ENCODE data around the gene NPNT. TPM values are rescaled to one million over a fixed set of nuclear protein-coding genes. Genes with fewer than 3 reads are reported as not detected.
A peak's percentile ranks its signal among the peaks of the same experiment; 100 is the strongest.
"Not testable (repeated sequence)": the region's sequence is repeated elsewhere in the genome, so short reads cannot be mapped to it uniquely, and the experiment has no call there.

The NPNT gene
- 0.18 TPM for polyA plus RNA-seq (2013, experiment 1 of 2)
- 0.07 TPM for polyA plus RNA-seq (2013, experiment 2 of 2)

DNA sequence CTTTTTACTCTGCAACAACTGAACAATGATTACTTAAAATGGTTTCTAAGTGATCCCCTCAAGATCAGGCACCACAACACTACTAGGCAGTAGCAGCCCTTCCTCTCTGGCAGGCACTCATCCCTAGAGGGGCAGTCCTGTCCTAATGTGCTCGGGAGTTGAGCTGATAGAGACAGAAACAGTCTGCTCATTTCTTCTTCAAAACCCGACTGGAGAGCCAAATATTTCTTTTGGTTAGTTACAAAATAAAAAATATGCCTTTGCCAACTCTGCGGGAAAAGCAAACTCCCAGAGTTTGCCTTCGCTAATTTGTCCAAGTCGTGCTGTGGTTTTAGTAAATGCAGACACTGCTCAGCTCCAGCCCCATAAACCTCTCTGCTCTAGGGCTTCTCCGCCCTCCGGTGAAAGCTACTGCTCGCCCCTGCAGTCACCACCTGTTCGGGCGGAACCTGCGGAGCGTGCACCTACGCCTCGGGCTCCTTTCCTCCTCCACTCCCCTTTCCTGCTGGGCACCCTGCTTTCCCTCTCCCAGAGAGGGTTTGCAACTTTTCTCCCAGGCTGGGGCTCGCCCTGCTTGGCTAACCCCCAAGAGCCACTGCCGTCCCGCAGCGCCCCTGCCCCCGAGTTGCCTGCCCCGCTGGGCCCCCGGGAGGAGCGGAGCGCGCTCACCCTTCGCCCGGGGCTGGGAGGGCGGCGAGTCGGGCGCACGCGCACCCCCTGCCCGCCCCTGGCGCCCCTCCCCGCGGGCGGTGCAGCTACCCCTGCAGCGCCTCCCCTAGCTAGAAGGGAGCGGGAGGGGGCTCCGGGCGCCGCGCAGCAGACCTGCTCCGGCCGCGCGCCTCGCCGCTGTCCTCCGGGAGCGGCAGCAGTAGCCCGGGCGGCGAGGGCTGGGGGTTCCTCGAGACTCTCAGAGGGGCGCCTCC lies at the start of gene NPNT:
NPNT (plus strand) TSS at position 812 of the 923 bp plus-strand sequence. CDS start 182 bp downstream, outside the sequence.
- no peaks in the 10 kb centered on the region for H3K36me3 ChIP-seq (ENCODE audit: control insufficient read depth, insufficient read depth, low read length)
- no peak within 1 kb of the TSS for H3K4ac ChIP-seq (ENCODE audit: low read depth, low read length)
- H3K23ac ChIP-seq (ENCODE audit: low read length), result no peak within 1 kb of the TSS
- H2BK15ac ChIP-seq (replicated peaks; ENCODE audit: low read depth), result no peak within 1 kb of the TSS
- no peak within 1 kb of the TSS for H3K9ac ChIP-seq (ENCODE audit: low read length)
- H2BK120ac ChIP-seq (ENCODE audit: low read depth, low read length), result no peak within 1 kb of the TSS
- H4K5ac ChIP-seq (ENCODE audit: low read length), result no peak within 1 kb of the TSS
- no peak within 1 kb of the TSS for H3K27ac ChIP-seq (ENCODE audit: low read depth, low read length)
- H4K8ac ChIP-seq (ENCODE audit: low read depth, low read length), result no peak within 1 kb of the TSS
- DNase-seq, result no peak
- no CpG with 5 or more reads among the region's 56 CpGs for WGBS (ENCODE audit: extremely low coverage, insufficient coverage, low lambda C conversion rate)
- no peaks in the 10 kb centered on the region for H3K4me1 ChIP-seq (ENCODE audit: control insufficient read depth, low read depth, low read length)
- H2AK5ac ChIP-seq (ENCODE audit: low read length), result no peak within 1 kb of the TSS
- no peak within 1 kb of the TSS for H3K4me3 ChIP-seq (ENCODE audit: low read length)
- no peak within 1 kb of the TSS for H3K18ac ChIP-seq (ENCODE audit: low read length)
- no peaks in the 10 kb centered on the region for H3K79me2 ChIP-seq (ENCODE audit: control insufficient read depth, insufficient read depth, low read length)
- peak within 1 kb of the TSS; percentile 54 for H3K56ac ChIP-seq (ENCODE audit: low read length)
- H3K4me2 ChIP-seq (ENCODE audit: low read length), result peak within 1 kb of the TSS; percentile 83
- H3K79me1 ChIP-seq (ENCODE audit: low read length), result no peaks in the 10 kb centered on the region
- H3K27me3 ChIP-seq (ENCODE audit: insufficient read depth, low read length, poor library complexity), result peaks cover 20% of the 10 kb centered on the region
- H2BK5ac ChIP-seq (ENCODE audit: low read length), result no peak within 1 kb of the TSS

DNA sequence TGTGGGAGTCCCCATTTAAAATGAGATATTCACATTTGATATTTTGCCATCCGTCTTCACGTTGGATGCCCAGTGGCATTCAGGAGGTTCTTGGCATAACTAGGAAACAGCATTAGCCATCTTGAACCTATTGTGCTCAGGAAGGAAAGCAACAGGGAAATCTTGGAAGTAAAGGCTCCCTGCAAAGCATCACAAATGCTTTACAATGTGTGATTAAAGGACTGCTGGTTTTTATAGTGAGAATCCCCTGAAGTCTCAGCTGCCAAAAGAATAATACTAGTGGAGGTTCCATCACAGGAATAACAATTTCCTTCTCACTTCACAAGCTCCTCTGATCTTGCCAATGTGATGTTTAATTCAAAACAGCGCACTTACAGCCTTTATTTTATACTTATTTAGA lies 49.7 kb upstream of the NPNT start:
- H3K36me3 ChIP-seq (ENCODE audit: control insufficient read depth, insufficient read depth, low read length), result no peaks in the 10 kb centered on the region
- H3K4me3 ChIP-seq (ENCODE audit: low read length), result no peak overlapping the region
- H3K9ac ChIP-seq (ENCODE audit: low read length), result no peak overlapping the region
- no CpG with 5 or more reads among the region's 3 CpGs for WGBS (ENCODE audit: extremely low coverage, insufficient coverage, low lambda C conversion rate)
- no peak for DNase-seq
- no peak overlapping the region for H4K8ac ChIP-seq (ENCODE audit: low read depth, low read length)
- no peaks in the 10 kb centered on the region for H3K79me1 ChIP-seq (ENCODE audit: low read length)
- H2BK15ac ChIP-seq (replicated peaks; ENCODE audit: low read depth), result no peak overlapping the region
- no peaks in the 10 kb centered on the region for H3K4me1 ChIP-seq (ENCODE audit: control insufficient read depth, low read depth, low read length)
- H3K79me2 ChIP-seq (ENCODE audit: control insufficient read depth, insufficient read depth, low read length), result no peaks in the 10 kb centered on the region
- H3K27ac ChIP-seq (ENCODE audit: low read depth, low read length), result no peak overlapping the region
- H3K18ac ChIP-seq (ENCODE audit: low read length), result no peak overlapping the region
- no peak overlapping the region for H4K5ac ChIP-seq (ENCODE audit: low read length)
- no peak overlapping the region for H3K4me2 ChIP-seq (ENCODE audit: low read length)
- no peak overlapping the region for H2BK120ac ChIP-seq (ENCODE audit: low read depth, low read length)
- no peak overlapping the region for H2BK5ac ChIP-seq (ENCODE audit: low read length)
- H2AK5ac ChIP-seq (ENCODE audit: low read length), result no peak overlapping the region
- no peak overlapping the region for H3K23ac ChIP-seq (ENCODE audit: low read length)
- no peaks in the 10 kb centered on the region for H3K27me3 ChIP-seq (ENCODE audit: insufficient read depth, low read length, poor library complexity)
- no peak overlapping the region for H3K4ac ChIP-seq (ENCODE audit: low read depth, low read length)
- no peak overlapping the region for H3K56ac ChIP-seq (ENCODE audit: low read length)

DNA sequence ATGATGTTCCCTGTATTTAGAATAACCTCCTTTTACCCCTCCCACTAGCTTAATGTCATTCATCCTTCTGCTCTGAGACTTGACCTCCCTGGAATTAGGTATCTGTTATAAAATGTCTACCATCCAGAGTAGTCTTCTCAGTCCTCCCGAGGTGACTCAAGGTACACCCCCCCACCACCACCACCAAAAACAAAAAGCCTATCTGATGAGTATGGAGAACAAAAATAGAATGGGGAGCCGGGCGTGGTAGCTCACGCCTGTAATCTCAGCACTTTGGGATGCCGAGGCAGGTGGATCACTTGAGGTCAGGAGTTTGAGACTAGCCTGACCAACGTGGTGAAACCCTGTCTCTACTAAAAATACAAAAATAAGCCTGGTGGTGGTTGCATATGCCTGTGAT lies 46.9 kb upstream of the NPNT start:
- not testable (repeated sequence) for H2BK15ac ChIP-seq (replicated peaks; ENCODE audit: low read depth); H3K79me1 ChIP-seq (ENCODE audit: low read length); H3K27me3 ChIP-seq (ENCODE audit: insufficient read depth, low read length, poor library complexity); H3K56ac ChIP-seq (ENCODE audit: low read length); H3K79me2 ChIP-seq (ENCODE audit: control insufficient read depth, insufficient read depth, low read length); H3K27ac ChIP-seq (ENCODE audit: low read depth, low read length); H2BK5ac ChIP-seq (ENCODE audit: low read length); H3K36me3 ChIP-seq (ENCODE audit: control insufficient read depth, insufficient read depth, low read length); H3K9ac ChIP-seq (ENCODE audit: low read length); H2BK120ac ChIP-seq (ENCODE audit: low read depth, low read length); H3K4ac ChIP-seq (ENCODE audit: low read depth, low read length); H4K8ac ChIP-seq (ENCODE audit: low read depth, low read length); H3K18ac ChIP-seq (ENCODE audit: low read length); H3K4me2 ChIP-seq (ENCODE audit: low read length); DNase-seq; H3K4me1 ChIP-seq (ENCODE audit: control insufficient read depth, low read depth, low read length); H3K23ac ChIP-seq (ENCODE audit: low read length); H2AK5ac ChIP-seq (ENCODE audit: low read length); H3K4me3 ChIP-seq (ENCODE audit: low read length); H4K5ac ChIP-seq (ENCODE audit: low read length)
- no CpG with 5 or more reads among the region's 6 CpGs for WGBS (ENCODE audit: extremely low coverage, insufficient coverage, low lambda C conversion rate)

- H3K18ac ChIP-seq (ENCODE audit: low read length), result no peak overlapping the region
- no peaks in the 10 kb centered on the region for H3K79me2 ChIP-seq (ENCODE audit: control insufficient read depth, insufficient read depth, low read length)
- H3K4me1 ChIP-seq (ENCODE audit: control insufficient read depth, low read depth, low read length), result no peaks in the 10 kb centered on the region
- H3K79me1 ChIP-seq (ENCODE audit: low read length), result no peaks in the 10 kb centered on the region
- no peak overlapping the region for H2BK15ac ChIP-seq (replicated peaks; ENCODE audit: low read depth)
- no peak overlapping the region for H3K4ac ChIP-seq (ENCODE audit: low read depth, low read length)
- H3K9ac ChIP-seq (ENCODE audit: low read length), result no peak overlapping the region
- no peak overlapping the region for H3K23ac ChIP-seq (ENCODE audit: low read length)
- H3K4me2 ChIP-seq (ENCODE audit: low read length), result no peak overlapping the region
- no peak overlapping the region for H3K56ac ChIP-seq (ENCODE audit: low read length)
- H3K4me3 ChIP-seq (ENCODE audit: low read length), result no peak overlapping the region
- H3K27me3 ChIP-seq (ENCODE audit: insufficient read depth, low read length, poor library complexity), result no peaks in the 10 kb centered on the region
- no peak overlapping the region for H2AK5ac ChIP-seq (ENCODE audit: low read length)
- no peak overlapping the region for H4K5ac ChIP-seq (ENCODE audit: low read length)
- no peak overlapping the region for H4K8ac ChIP-seq (ENCODE audit: low read depth, low read length)
- H2BK5ac ChIP-seq (ENCODE audit: low read length), result no peak overlapping the region
- no peak overlapping the region for H2BK120ac ChIP-seq (ENCODE audit: low read depth, low read length)
- no peaks in the 10 kb centered on the region for H3K36me3 ChIP-seq (ENCODE audit: control insufficient read depth, insufficient read depth, low read length)
- WGBS (ENCODE audit: extremely low coverage, insufficient coverage, low lambda C conversion rate), result no CpG with 5 or more reads among the region's 3 CpGs
- no peak overlapping the region for H3K27ac ChIP-seq (ENCODE audit: low read depth, low read length)
- DNase-seq, result no peak
These were observed 44.1 kb upstream of the NPNT start for GRCh38 chr4:105851196-105851595.

- not testable (repeated sequence) for H3K36me3 ChIP-seq (ENCODE audit: control insufficient read depth, insufficient read depth, low read length); H3K27me3 ChIP-seq (ENCODE audit: insufficient read depth, low read length, poor library complexity); H3K4me2 ChIP-seq (ENCODE audit: low read length); H3K79me1 ChIP-seq (ENCODE audit: low read length); H3K4me3 ChIP-seq (ENCODE audit: low read length); H4K5ac ChIP-seq (ENCODE audit: low read length); H3K23ac ChIP-seq (ENCODE audit: low read length); H3K56ac ChIP-seq (ENCODE audit: low read length); H3K4ac ChIP-seq (ENCODE audit: low read depth, low read length); H2BK15ac ChIP-seq (replicated peaks; ENCODE audit: low read depth); H3K79me2 ChIP-seq (ENCODE audit: control insufficient read depth, insufficient read depth, low read length); H3K18ac ChIP-seq (ENCODE audit: low read length); H3K9ac ChIP-seq (ENCODE audit: low read length); H2AK5ac ChIP-seq (ENCODE audit: low read length); H2BK5ac ChIP-seq (ENCODE audit: low read length); H2BK120ac ChIP-seq (ENCODE audit: low read depth, low read length); H3K4me1 ChIP-seq (ENCODE audit: control insufficient read depth, low read depth, low read length); H3K27ac ChIP-seq (ENCODE audit: low read depth, low read length); H4K8ac ChIP-seq (ENCODE audit: low read depth, low read length); DNase-seq
- no CpG with 5 or more reads among the region's 2 CpGs for WGBS (ENCODE audit: extremely low coverage, insufficient coverage, low lambda C conversion rate)
These were observed 43.0 kb upstream of the NPNT start for GRCh38 chr4:105852230-105852629.
